MG63 (cell line): ENCODE measurements around the gene TBRG4. TPM values are rescaled to one million over a fixed set of nuclear protein-coding genes. Genes with fewer than 3 reads are reported as not detected.

ENCODE experiments used
- DNase-seq: peaks from one replicate; pipeline ENCODE4 v3.0.0-alpha.2; 2020
- H3K27me3 ChIP-seq: fragments of 250-450 bp; sonication (Bioruptor Pico); 2 replicates; pipeline ENCODE4 v1.5.1; 2020; ENCODE audit warnings: mild to moderate bottlenecking, moderate library complexity
- H3K36me3 ChIP-seq: fragments of 250-450 bp; sonication (Bioruptor Pico); 2 replicates; pipeline ENCODE4 v1.5.1; 2020; ENCODE audit warnings: mild to moderate bottlenecking, moderate library complexity
- H3K4me3 ChIP-seq: fragments of 250-450 bp; sonication (Bioruptor Pico); 2 replicates; pipeline ENCODE4 v1.5.1; 2020; ENCODE audit warnings: mild to moderate bottlenecking, moderate library complexity
- H3K9me3 ChIP-seq: fragments of 250-450 bp; sonication (Bioruptor Pico); 2 replicates; pipeline ENCODE4 v1.5.1; 2020; ENCODE audit warnings: mild to moderate bottlenecking, moderate library complexity
- total RNA-seq: library from RNA; depleted of rRNA; stranded (reverse); fragments of >200 nt; shearing (Covaris generic); gene quantifications from 2 replicates; pipeline ENCODE4 v1.2.3, GENCODE V29; 2014; ENCODE audit warnings: low replicate concordance

TBRG4 gene
- total RNA-seq, 1 experiment from 2014 or later: 126 TPM

DNA sequence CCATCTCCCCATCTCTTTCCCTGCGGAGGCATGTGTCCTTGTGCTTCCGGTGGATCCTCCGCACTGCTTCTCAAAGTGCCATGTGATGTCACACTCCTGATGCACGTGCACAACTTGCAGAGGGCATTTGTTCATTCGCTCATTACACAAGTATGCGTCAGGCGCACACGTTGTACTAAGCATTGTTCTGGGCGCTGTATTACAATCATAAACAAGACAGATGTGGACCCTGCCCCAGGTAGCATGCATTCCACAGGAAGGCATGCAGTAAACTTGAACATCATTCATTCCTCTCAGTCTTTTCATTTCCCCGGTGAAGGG, 37.1 kb upstream of the TBRG4 start:
- no peaks in the 10 kb centered on the region for H3K36me3 ChIP-seq
- no peak for DNase-seq
- H3K4me3 ChIP-seq: no peak overlapping the region
- H3K9me3 ChIP-seq: no peaks in the 10 kb centered on the region
- H3K27me3 ChIP-seq: no peaks in the 10 kb centered on the region

DNA sequence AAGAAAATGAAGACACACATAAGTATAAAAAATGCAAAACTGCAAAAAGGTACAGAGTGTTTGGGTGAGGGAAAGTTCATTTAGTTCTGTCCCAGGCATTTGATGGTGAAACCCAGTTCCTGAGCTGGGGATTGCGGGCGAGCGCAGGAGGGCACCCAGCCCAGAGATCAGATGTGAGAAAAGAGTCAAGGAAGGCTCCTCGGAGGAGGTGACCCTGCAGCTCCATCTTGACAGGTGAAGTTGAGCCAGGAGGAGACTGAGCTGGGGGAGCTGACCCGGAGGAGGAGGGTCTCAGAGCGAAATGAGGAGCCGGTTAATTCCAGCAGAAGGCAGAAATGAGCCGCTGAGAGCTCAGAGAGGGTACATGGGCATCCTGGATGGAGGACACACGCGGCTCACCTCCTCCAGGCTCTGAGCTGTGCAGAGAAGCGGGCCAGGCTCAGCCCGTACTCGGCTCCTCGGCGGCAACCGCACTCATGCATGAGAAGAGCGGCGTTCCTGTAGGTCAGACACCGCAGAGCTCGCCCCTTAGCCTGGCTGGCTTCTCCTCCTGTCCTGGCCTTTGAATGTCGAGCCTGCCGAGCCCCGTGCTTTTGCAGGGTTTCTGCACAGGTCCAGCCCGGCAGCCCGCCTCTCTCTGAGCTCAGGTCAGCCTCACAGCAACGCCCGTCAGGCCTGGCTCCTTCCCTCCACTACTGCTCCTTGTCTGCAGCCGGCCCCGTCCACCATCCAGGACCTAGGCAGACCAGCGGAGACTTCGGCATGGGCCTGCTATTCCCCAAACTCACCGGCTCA, 36.6 kb upstream of the TBRG4 start:
- Histone ChIP-seq H3K27me3 (no peaks in the 10 kb centered on the region), H3K36me3 (no peaks in the 10 kb centered on the region), H3K4me3 (no peak overlapping the region), H3K9me3 (no peaks in the 10 kb centered on the region)
- DNase-seq: no peak

DNA sequence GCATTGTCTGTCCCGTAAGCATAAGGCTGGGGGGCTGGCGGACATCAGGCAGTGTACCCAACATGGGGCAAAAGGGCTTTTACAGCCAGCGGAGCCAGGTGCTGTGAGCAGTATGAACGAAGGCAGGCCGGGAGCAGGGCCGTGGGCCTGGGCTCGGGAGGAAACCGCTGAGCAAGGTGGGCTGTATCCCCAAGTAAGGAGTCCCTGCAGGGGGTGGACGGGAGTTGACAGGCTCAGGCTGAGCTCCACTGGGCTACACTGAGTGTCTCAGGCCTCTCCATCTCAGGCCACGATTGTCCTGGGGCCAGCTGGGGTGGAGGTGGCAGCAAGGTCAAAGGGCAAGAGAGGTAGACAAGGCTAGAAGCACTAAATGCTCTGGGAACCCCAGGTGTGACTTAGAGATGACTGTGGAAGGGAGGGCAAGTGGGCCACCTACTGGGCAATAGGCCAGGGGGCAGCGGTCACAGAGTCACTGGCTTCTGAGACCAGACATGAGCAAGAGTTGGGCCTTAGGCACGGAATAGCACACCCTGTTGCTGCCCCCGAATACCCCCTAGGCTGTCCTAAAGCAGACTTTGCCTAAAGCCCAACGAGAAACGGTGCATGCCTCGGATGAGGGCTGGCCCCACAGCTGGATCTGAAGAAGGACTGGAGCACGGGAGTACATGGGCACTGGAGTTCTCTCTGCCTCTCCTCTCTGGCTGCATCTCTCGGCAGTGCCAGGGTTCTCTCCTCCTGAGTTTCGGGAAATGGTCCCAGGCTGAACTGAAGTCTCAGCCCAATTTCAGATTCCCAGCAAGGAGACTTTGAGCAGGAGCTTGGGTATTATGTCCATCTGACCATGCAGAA, 35.3 kb upstream of the TBRG4 start:
- no peaks in the 10 kb centered on the region for H3K27me3 ChIP-seq
- no peak for DNase-seq

GRCh38 chr7:45145881-45146280, 34.4 kb upstream of the TBRG4 start:
- no peak overlapping the region for H3K4me3 ChIP-seq
- H3K27me3 ChIP-seq: no peaks in the 10 kb centered on the region
- no peaks in the 10 kb centered on the region for H3K9me3 ChIP-seq
- DNase-seq: no peak
- no peaks in the 10 kb centered on the region for H3K36me3 ChIP-seq

More for the DNA sequence above, 35.3 kb upstream of the TBRG4 start:
- Histone ChIP-seq H3K9me3 (no peaks in the 10 kb centered on the region), H3K4me3 (no peak overlapping the region), H3K36me3 (no peaks in the 10 kb centered on the region)

- no peak for DNase-seq
- no peaks in the 10 kb centered on the region for H3K27me3 ChIP-seq
- H3K36me3 ChIP-seq: no peaks in the 10 kb centered on the region
- H3K9me3 ChIP-seq: no peaks in the 10 kb centered on the region
- no peak overlapping the region for H3K4me3 ChIP-seq
Observed at GRCh38 chr7:45143616-45144015, 32.1 kb upstream of the TBRG4 start.

DNA sequence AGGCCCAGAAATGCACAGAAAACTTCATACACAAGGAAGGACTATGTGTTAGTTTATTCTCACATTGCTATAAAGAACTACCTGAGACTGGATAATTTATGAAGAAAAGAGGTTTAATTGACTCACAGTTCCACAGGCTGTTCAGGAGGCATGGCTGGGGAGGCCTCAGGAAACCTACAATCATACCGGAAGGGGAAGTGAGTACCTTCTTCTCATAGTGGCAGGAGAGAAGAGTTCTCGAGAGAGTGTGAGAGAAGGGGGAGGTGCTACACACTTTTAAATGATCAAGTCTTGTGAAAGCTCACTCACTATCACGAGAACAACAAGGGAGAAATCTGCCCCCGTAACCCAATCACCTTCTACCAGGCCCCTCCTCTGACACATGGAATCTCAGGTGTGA, 29.3 kb upstream of the TBRG4 start:
- H3K9me3 ChIP-seq: no peaks in the 10 kb centered on the region
- H3K4me3 ChIP-seq: no peak overlapping the region
- H3K36me3 ChIP-seq: no peaks in the 10 kb centered on the region
- no peaks in the 10 kb centered on the region for H3K27me3 ChIP-seq
- DNase-seq: no peak

GRCh38 chr7:45138433-45139267, 27.2 kb upstream of the TBRG4 start:
- no peak for DNase-seq
- H3K36me3 ChIP-seq: no peaks in the 10 kb centered on the region
- H3K9me3 ChIP-seq: no peaks in the 10 kb centered on the region
- no peaks in the 10 kb centered on the region for H3K27me3 ChIP-seq
- H3K4me3 ChIP-seq: no peak overlapping the region

DNA sequence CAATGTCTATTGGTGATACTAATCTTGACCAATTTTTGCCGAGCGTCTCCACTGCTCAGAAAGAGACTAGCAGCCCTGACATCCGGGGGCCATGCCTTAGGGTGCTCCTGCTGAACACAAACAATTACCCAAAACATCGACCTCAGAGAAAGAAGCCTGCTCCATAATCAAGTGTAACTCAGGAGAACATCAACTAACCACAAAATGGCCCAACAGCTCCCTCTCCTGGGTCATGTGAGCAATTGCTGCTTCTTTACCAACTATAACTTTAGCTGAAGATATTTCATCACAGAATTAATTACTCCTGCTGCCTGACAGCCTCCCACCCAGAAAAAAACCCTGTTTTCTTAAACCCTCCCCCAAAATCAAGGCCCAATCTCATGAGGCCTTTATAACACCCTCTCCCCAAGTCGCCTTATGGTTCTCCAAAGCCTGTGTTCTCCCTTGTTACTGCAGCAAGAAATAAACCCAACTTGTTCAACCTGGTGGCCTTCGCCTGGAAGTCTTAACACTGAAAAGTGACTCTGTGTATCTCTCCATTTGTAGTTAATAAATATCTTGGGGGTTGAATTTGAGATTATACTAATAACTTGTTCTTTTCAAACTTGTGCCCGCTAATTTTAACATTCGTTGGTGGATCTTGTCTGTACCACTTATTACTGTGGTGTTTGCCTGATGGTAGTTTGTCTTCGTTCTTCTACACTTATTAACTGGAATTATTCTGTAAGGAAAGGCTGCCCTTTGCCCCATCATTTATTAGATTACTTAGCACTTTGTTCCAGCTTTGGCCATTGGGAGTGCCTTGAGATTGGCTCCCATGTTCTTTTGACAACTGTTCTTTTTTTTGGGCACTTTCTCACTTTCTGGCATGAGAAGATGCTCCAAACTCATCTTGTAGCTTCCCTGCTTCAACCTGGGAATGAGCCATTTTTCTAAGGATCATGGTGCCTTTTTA, 24.9 kb upstream of the TBRG4 start:
- Histone ChIP-seq H3K4me3 (no peak overlapping the region), H3K9me3 (no peaks in the 10 kb centered on the region), H3K27me3 (no peaks in the 10 kb centered on the region), H3K36me3 (no peaks in the 10 kb centered on the region)
- peak; percentile 24 for DNase-seq

- no peak for DNase-seq
- no peaks in the 10 kb centered on the region for H3K9me3 ChIP-seq
- no peak overlapping the region for H3K4me3 ChIP-seq
- H3K36me3 ChIP-seq: no peaks in the 10 kb centered on the region
- H3K27me3 ChIP-seq: no peaks in the 10 kb centered on the region
Observed at GRCh38 chr7:45133877-45134276, 22.4 kb upstream of the TBRG4 start.

GRCh38 chr7:45133352-45133751, 21.9 kb upstream of the TBRG4 start:
- Histone ChIP-seq H3K27me3 (no peaks in the 10 kb centered on the region), H3K36me3 (no peaks in the 10 kb centered on the region), H3K4me3 (no peak overlapping the region), H3K9me3 (no peaks in the 10 kb centered on the region)
- DNase-seq: no peak

DNA sequence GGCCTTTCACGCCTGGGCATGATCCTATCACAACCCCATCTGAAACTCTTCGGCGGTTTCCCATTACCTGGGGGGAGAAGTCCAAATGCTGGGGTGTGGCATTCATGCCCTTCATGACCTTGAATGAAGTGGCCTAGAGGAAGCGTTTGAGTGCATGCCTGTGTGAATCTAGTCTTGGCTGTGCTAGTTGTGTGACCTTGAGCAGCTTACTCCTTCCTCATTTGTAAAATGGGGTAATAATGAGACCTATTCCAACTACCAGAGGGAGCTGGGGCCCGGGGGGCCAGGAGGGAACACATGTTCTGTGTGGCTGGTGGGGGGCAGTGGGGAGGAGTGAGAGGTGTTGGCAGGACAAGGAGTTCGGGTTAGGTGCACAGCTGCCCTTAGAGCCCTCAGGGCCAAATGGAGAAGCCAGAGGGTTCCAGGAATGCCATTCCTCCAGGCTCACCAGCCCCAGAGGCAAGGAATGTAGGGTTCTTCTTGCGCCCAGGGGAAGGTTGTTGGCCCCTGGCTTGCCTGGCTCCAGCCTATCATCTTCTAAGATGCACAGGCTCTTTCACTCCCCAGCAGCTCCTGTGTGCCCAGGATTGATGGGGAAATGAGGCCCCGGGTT, 21.3 kb upstream of the TBRG4 start:
- H3K9me3 ChIP-seq: no peaks in the 10 kb centered on the region
- no peak for DNase-seq

DNA sequence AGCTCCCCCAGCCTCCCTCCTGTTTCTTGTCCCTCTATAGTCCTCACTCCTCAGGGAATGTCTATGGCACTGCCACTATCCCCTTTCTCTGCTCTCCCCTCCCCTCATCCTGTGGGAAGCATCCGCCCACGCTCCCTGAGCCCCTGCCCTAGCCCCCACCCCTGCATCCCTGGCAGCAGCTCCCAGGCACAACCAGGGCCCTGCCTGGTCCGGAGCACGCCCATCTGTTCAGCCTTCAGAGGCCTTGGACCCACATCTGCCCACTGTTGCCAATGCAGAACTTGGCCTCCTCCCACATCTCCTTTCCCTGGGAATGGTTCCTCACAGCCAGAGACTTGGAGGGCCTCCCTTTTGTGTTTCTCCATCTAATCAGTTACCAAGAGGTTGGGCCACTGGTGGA, 20.4 kb upstream of the TBRG4 start:
- H3K9me3 ChIP-seq: no peaks in the 10 kb centered on the region
- H3K4me3 ChIP-seq: no peak overlapping the region
- H3K27me3 ChIP-seq: no peaks in the 10 kb centered on the region
- H3K36me3 ChIP-seq: no peaks in the 10 kb centered on the region
- DNase-seq: no peak

More for the DNA sequence above, 21.3 kb upstream of the TBRG4 start:
- Histone ChIP-seq H3K4me3 (no peak overlapping the region), H3K27me3 (no peaks in the 10 kb centered on the region), H3K36me3 (no peaks in the 10 kb centered on the region)

- DNase-seq: no peak
- no peak overlapping the region for H3K4me3 ChIP-seq
Observed at GRCh38 chr7:45130910-45131309, 19.4 kb upstream of the TBRG4 start.

DNA sequence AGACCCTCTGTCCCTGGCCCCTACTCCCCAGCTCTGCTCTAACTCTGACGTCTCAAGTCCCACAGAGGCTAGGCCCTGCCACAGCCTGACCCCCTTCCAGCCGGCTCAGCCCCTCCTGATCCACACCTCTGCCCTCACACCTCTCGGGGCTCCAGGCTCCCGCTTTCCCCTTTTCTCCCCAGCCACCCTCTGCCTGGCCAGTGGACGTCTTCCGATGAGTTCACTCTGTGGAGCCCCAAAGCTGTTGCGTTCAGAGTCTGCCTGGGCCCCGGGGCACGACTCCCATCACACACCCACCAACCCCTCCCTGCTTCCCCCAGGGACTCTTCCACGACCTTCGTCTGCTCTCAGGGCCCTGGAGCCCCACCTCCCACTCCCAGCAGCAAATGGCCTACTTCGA, 18.4 kb upstream of the TBRG4 start:
- no peak overlapping the region for H3K4me3 ChIP-seq
- no peaks in the 10 kb centered on the region for H3K9me3 ChIP-seq
- H3K36me3 ChIP-seq: no peaks in the 10 kb centered on the region
- no peak for DNase-seq
- H3K27me3 ChIP-seq: no peaks in the 10 kb centered on the region

More at GRCh38 chr7:45130910-45131309, 19.4 kb upstream of the TBRG4 start:
- Histone ChIP-seq H3K36me3 (no peaks in the 10 kb centered on the region), H3K27me3 (no peaks in the 10 kb centered on the region), H3K9me3 (no peaks in the 10 kb centered on the region)

DNA sequence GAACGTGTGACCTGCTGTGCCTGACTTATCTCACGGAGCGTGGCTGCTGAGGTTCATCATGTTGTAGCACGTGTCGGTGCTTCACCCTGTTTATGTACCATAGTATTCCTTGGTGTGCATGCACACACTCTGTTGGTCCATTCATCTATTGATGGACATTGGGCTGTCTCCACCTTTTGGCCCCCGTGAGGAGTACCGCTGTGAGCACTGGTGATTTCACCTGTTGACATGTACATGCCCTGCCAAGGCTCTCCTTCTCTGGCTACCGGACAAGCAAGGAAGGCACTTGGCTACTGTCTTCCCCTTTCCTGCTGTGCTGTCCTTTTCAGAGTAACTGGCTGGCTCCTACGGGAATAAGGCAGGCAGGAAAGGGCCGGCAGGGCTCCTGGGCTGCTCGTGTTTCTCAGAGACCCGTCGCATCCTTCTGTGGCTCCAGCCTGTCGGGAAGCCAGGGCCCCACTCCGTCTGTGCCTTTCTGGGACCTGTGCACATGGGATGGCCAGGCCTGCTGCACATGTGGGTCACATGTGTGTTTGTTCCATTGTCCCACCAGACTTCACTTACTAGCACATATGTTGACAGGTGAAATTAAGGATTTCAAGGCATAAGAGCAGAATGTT, 17.8 kb upstream of the TBRG4 start:
- Histone ChIP-seq H3K4me3 (no peak overlapping the region), H3K36me3 (no peaks in the 10 kb centered on the region), H3K9me3 (no peaks in the 10 kb centered on the region), H3K27me3 (no peaks in the 10 kb centered on the region)
- no peak for DNase-seq
